Loucy (cell line): ENCODE results near the gene ELMOD1.
A peak's percentile ranks its signal among the peaks of the same experiment; 100 is the strongest.

Experiments used
- H2AFZ ChIP-seq: fragments of 200-600 bp; sonication (generic); 2 replicates; pipeline ENCODE4 v1.6.0; 2016; ENCODE audit warnings: antibody characterized with exemption, mild to moderate bottlenecking, low read length, moderate library complexity
- H3F3A ChIP-seq: fragments of 200-600 bp; 2 replicates; pipeline ENCODE4 v1.6.0; 2016; ENCODE audit warnings: antibody characterized with exemption, low read depth, mild to moderate bottlenecking
- H3K27me3 ChIP-seq: fragments of 200-600 bp; sonication (generic); 2 replicates; pipeline ENCODE4 v1.6.1; 2014; ENCODE audit warnings: low read length, mild to moderate bottlenecking; ENCODE audit not compliant: insufficient read depth, poor library complexity, severe bottlenecking
- H3K36me3 ChIP-seq: fragments of 200-600 bp; sonication (generic); 2 replicates; pipeline ENCODE4 v1.6.1; 2016; ENCODE audit warnings: low read length; ENCODE audit not compliant: insufficient read depth
- H3K4me1 ChIP-seq: fragments of 200-600 bp; sonication (generic); 2 replicates; pipeline ENCODE4 v1.5.1; 2014; ENCODE audit warnings: low read length, mild to moderate bottlenecking; ENCODE audit not compliant: insufficient read depth, poor library complexity, severe bottlenecking
- H3K4me2 ChIP-seq: fragments of 200-600 bp; sonication (generic); 2 replicates; pipeline ENCODE4 v1.6.0; 2014; ENCODE audit warnings: antibody characterized with exemption, low read length, low read depth, mild to moderate bottlenecking; ENCODE audit not compliant: poor library complexity, severe bottlenecking
- H3K4me3 ChIP-seq: fragments of 200-600 bp; sonication (generic); 2 replicates; pipeline ENCODE4 v1.5.1; 2014; ENCODE audit warnings: low read length, mild to moderate bottlenecking, mixed read lengths; ENCODE audit not compliant: poor library complexity, severe bottlenecking
- H3K79me2 ChIP-seq: fragments of 200-600 bp; sonication (generic); 2 replicates; pipeline ENCODE4 v1.6.1; 2014; ENCODE audit warnings: low read length; ENCODE audit not compliant: insufficient read depth
- H3K9ac ChIP-seq: fragments of 200-600 bp; sonication (generic); 2 replicates; pipeline ENCODE4 v1.6.0; 2014; ENCODE audit warnings: mild to moderate bottlenecking, low read depth, low read length, moderate library complexity; ENCODE audit not compliant: poor library complexity, severe bottlenecking
- H3K9me2 ChIP-seq: fragments of 200-600 bp; sonication (generic); replicated peaks from 2 replicates; pipeline ENCODE4 v1.6.1; 2016; ENCODE audit warnings: low read depth, low read length, mixed read lengths
- H3K9me3 ChIP-seq: fragments of 200-600 bp; sonication (generic); 2 replicates; pipeline ENCODE4 v1.6.1; 2014; ENCODE audit warnings: mild to moderate bottlenecking, antibody characterized with exemption, low read length, low read depth; ENCODE audit not compliant: insufficient read depth
- H4K20me1 ChIP-seq: fragments of 200-600 bp; sonication (generic); 2 replicates; pipeline ENCODE4 v1.6.0; 2014; ENCODE audit warnings: antibody characterized with exemption, low read length, mild to moderate bottlenecking; ENCODE audit not compliant: insufficient read depth, poor library complexity, severe bottlenecking
- EZH2phosphoT487 ChIP-seq: fragments of 200-600 bp; IDR thresholded peaks from 2 replicates; pipeline ENCODE4 v1.6.1; 2018; ENCODE audit warnings: antibody characterized with exemption, mild to moderate bottlenecking, moderate library complexity, borderline replicate concordance
- TF ChIP-seq, protein P1 (sequence below): fragments of 200-600 bp; sonication (generic); conservative IDR thresholded peaks from 2 replicates; pipeline ENCODE4 v1.5.1; 2014; ENCODE audit warnings: mild to moderate bottlenecking, antibody characterized with exemption, low read length

The ELMOD1 gene

DNA sequence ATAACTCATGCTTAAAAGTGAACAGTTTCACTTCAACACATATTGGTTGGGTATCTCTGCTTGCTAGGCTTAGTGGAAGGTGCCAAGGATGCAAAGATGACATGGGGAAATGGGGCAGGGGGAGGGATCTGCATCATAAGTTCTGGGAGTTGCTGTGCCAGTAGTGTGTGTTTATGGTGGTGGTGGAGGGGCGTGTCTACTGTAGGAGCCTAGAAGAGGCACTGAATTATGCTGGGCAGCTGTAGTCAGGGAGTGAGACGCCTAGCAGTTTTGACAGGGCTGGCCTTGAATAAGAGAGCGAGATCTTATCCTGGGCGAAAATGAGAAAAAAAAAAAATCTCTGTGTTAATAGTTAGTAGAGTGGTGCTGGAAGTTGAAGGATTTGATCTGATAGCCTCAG, 3.0 kb downstream of the ELMOD1 start:
- Histone ChIP-seq H3K79me2 (no peaks in the 10 kb centered on the region), H3F3A (no peaks in the 10 kb centered on the region), H3K27me3 (no peaks in the 10 kb centered on the region), H3K4me1 (no peaks in the 10 kb centered on the region), H3K36me3 (no peaks in the 10 kb centered on the region), H4K20me1 (no peaks in the 10 kb centered on the region), H2AFZ (no peak overlapping the region), H3K4me3 (no peak overlapping the region), H3K9me2 (no peaks in the 10 kb centered on the region), H3K9ac (no peak overlapping the region), H3K9me3 (no peaks in the 10 kb centered on the region), H3K4me2 (no peak overlapping the region)
- TF ChIP-seq EZH2phosphoT487: no peak
- TF ChIP-seq, protein P1, sequence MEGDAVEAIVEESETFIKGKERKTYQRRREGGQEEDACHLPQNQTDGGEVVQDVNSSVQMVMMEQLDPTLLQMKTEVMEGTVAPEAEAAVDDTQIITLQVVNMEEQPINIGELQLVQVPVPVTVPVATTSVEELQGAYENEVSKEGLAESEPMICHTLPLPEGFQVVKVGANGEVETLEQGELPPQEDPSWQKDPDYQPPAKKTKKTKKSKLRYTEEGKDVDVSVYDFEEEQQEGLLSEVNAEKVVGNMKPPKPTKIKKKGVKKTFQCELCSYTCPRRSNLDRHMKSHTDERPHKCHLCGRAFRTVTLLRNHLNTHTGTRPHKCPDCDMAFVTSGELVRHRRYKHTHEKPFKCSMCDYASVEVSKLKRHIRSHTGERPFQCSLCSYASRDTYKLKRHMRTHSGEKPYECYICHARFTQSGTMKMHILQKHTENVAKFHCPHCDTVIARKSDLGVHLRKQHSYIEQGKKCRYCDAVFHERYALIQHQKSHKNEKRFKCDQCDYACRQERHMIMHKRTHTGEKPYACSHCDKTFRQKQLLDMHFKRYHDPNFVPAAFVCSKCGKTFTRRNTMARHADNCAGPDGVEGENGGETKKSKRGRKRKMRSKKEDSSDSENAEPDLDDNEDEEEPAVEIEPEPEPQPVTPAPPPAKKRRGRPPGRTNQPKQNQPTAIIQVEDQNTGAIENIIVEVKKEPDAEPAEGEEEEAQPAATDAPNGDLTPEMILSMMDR: no peak

DNA sequence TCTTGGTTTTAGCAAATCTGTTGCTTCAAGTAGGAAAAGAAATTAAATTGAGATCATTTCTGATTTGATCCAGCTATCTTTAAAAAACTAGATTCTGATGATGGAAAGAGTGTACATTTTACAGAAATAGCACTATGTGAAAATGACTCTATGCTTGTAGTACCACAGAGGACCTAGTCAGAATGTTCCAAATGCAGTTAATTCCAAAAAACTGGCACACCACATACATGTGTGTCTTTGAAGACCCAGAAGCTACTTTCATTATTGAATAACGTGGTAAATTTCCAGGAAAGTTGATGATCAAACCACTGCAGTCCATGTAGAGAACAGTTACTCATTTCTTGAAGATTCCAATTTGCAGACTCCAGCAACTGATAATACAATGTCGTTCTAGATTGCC, 3.8 kb downstream of the ELMOD1 start:
- H3K4me3 ChIP-seq: no peak overlapping the region

DNA sequence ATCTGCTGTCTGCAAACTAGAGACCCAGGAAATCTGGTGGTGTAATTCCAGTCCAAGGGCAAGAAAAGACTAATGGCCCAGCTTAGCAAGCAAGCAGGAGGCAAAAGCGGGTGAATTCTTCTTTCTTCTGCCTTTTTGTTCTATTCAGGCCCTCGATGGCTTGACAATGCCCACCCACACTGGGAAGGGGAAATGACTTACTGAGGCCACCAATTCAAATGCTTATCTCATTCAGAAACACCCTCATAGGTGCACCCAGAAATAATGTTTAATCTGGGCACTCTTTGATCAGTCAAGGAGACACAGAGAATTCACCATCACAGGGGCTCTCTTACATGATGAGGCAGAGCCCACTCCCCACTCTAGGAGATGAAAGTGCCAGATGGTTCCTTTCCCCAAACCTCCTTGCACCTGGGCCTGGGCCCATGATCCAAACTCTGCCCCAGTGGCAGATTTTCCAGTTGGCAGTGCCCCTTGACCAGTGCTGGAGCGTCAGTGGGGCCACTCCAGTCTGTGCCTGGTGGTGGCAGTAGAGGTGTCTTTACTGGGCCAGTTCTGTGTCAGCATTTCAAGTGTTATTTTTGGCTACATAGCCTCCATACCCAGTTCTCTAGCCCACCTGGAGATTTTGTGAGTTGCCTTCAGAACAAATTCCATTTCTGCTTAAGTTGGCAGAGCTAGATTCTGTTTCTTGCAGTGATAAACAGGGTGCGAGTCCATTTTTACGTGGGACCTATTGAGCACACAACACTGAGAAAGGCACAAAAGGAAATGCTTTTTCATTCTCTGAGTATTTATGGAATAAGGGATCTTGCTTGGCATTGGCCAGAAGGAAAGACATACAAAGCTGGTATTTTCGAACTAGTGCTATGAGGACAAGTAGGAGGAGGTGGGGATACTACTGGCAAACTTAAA, 7.5 kb downstream of the ELMOD1 start:
- Histone ChIP-seq H3K4me2 (no peak overlapping the region), H3F3A (no peaks in the 10 kb centered on the region), H3K9me2 (no peaks in the 10 kb centered on the region), H3K9me3 (no peaks in the 10 kb centered on the region), H3K36me3 (no peaks in the 10 kb centered on the region), H2AFZ (no peak overlapping the region), H3K4me1 (no peaks in the 10 kb centered on the region), H4K20me1 (no peaks in the 10 kb centered on the region), H3K79me2 (no peaks in the 10 kb centered on the region), H3K9ac (no peak overlapping the region), H3K27me3 (no peaks in the 10 kb centered on the region), H3K4me3 (no peak overlapping the region)
- TF ChIP-seq, protein P1: peak; percentile 67
- TF ChIP-seq EZH2phosphoT487: no peak

More for the DNA sequence above, 3.8 kb downstream of the ELMOD1 start:
- no peaks in the 10 kb centered on the region for H3K36me3 ChIP-seq
- H3K27me3 ChIP-seq: no peaks in the 10 kb centered on the region
- no peaks in the 10 kb centered on the region for H3K4me1 ChIP-seq
- no peak overlapping the region for H3K9ac ChIP-seq
- TF ChIP-seq EZH2phosphoT487: no peak
- TF ChIP-seq, protein P1: no peak
- H3K4me2 ChIP-seq: no peak overlapping the region
- no peaks in the 10 kb centered on the region for H4K20me1 ChIP-seq
- no peaks in the 10 kb centered on the region for H3F3A ChIP-seq
- H2AFZ ChIP-seq: no peak overlapping the region
- no peaks in the 10 kb centered on the region for H3K9me3 ChIP-seq
- H3K9me2 ChIP-seq: no peaks in the 10 kb centered on the region
- H3K79me2 ChIP-seq: no peaks in the 10 kb centered on the region
